Progenitor cell of endocrine pancreas (in vitro differentiated cells): ENCODE data around the gene CORO2B. TPM values are rescaled to one million over a fixed set of nuclear protein-coding genes. Genes with fewer than 3 reads are reported as not detected.
A peak's percentile ranks its signal among the peaks of the same experiment; 100 is the strongest.

Experiments
- DNase-seq: peaks from one replicate; pipeline ENCODE4 v3.0.0; 2021; ENCODE audit warnings: low spot score; ENCODE audit not compliant: unreplicated experiment
- H3K27ac Mint-ChIP-seq: 2 replicates; pipeline ENCODE4 v1.8.0; 2021; ENCODE audit warnings: mild to moderate bottlenecking, moderate library complexity, mixed read lengths
- H3K27me3 Mint-ChIP-seq: 2 replicates; pipeline ENCODE4 v1.8.0; 2021; ENCODE audit warnings: mixed read lengths
- H3K36me3 Mint-ChIP-seq: 2 replicates; pipeline ENCODE4 v1.8.0; 2022; ENCODE audit warnings: mixed read lengths; ENCODE audit not compliant: insufficient read depth
- H3K4me1 Mint-ChIP-seq: 2 replicates; pipeline ENCODE4 v1.8.0; 2021; ENCODE audit warnings: low read depth, mixed read lengths
- H3K4me3 Mint-ChIP-seq: 2 replicates; pipeline ENCODE4 v1.8.0; 2021; ENCODE audit warnings: low read depth, mild to moderate bottlenecking, moderate library complexity, mixed read lengths
- H3K9me3 Mint-ChIP-seq: 2 replicates; pipeline ENCODE4 v1.8.0; 2021; ENCODE audit warnings: low read depth, mixed read lengths
- total RNA-seq: library from RNA; stranded (reverse); gene quantifications from 2 replicates; pipeline ENCODE4 v1.2.1, GENCODE V29; 2021
- TF ChIP-seq, protein P1 (sequence below): fragments of 200-600 bp; sonication (generic); IDR thresholded peaks from one replicate; pipeline ENCODE4 v1.5.0; 2021; ENCODE audit warnings: antibody characterized with exemption, mild to moderate bottlenecking; ENCODE audit not compliant: unreplicated experiment

The CORO2B gene
- total RNA-seq, 1 donor from 2014 or later, result 1.5 TPM

DNA sequence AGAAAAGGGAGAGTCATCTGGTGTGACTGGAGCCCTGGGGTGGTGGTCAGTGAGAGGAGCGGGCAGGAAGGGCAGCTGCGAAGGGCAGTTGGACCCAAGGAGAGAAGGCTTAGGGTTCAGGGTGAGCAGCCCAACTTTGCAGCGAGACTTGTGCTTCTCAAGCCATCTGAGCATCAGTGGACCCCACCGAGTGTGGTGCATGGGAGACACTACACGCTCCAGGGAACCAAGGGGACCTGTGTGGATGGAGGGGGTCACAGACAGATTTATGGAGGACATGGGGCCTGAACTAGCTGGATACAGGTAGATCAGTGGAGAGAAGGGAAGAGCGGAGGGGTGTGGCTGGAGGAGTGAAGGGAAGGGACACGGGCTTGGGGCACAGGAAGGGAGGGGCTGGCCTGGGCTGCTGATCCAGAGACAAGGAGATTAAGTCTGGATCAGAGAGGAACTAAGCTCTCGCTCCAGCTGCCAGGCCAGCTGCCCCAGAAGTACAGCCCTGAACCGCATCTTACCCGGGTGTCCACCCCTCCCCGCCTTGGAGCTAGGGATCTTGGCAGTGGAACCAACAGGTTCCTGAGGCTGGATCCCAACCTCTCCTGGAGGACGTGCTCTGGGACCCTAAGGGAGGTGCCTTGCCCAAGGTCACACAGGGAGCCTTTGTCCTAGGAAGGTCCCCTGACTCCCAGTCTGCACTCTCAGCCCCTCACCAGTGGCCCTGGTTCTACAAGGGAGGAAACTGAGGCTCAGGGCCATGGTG, 120.5 kb downstream of the CORO2B start:
- Mint-ChIP-seq H3K27me3 (peaks cover 40% of the 10 kb centered on the region), H3K4me3 (no peak overlapping the region), H3K9me3 (no peaks in the 10 kb centered on the region), H3K4me1 (peaks cover 2% of the 10 kb centered on the region), H3K27ac (no peak overlapping the region), H3K36me3 (no peaks in the 10 kb centered on the region)
- TF ChIP-seq, protein P1, sequence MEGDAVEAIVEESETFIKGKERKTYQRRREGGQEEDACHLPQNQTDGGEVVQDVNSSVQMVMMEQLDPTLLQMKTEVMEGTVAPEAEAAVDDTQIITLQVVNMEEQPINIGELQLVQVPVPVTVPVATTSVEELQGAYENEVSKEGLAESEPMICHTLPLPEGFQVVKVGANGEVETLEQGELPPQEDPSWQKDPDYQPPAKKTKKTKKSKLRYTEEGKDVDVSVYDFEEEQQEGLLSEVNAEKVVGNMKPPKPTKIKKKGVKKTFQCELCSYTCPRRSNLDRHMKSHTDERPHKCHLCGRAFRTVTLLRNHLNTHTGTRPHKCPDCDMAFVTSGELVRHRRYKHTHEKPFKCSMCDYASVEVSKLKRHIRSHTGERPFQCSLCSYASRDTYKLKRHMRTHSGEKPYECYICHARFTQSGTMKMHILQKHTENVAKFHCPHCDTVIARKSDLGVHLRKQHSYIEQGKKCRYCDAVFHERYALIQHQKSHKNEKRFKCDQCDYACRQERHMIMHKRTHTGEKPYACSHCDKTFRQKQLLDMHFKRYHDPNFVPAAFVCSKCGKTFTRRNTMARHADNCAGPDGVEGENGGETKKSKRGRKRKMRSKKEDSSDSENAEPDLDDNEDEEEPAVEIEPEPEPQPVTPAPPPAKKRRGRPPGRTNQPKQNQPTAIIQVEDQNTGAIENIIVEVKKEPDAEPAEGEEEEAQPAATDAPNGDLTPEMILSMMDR, result no peak
- no peak for DNase-seq

DNA sequence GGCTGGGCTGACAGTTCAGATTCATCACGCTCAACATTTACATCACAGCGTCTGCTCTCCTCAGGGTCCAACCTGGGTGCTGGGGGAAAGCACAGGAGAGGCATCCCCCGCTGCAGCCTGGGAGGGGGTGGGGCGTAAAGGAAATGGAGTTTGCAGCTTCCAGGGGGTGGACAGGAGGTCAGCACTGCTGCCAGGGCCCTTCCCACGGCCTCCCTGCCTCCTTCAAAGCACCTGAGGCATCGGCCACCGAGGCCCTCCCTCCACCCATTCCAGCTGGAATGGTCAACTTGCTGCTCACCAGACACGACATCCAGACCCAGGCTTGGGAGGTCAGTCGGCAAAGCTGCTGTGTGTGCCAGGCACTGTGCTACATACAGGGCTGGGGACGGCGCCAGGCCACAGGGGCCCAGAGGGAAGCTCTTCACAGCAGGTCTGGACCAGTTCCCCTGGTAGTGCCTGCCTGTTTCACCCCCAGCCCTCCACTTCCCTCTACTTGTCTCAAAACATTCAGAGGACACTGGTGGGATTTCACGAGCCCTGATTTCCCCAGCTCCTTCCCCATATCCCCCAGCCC, 121.2 kb downstream of the CORO2B start:
- Mint-ChIP-seq H3K4me3 (no peak overlapping the region), H3K27me3 (peaks cover 40% of the 10 kb centered on the region), H3K36me3 (no peaks in the 10 kb centered on the region), H3K9me3 (no peaks in the 10 kb centered on the region), H3K4me1 (peaks cover 4% of the 10 kb centered on the region), H3K27ac (peak overlapping the region; percentile 23)
- DNase-seq, result no peak
- TF ChIP-seq, protein P1, result no peak

DNA sequence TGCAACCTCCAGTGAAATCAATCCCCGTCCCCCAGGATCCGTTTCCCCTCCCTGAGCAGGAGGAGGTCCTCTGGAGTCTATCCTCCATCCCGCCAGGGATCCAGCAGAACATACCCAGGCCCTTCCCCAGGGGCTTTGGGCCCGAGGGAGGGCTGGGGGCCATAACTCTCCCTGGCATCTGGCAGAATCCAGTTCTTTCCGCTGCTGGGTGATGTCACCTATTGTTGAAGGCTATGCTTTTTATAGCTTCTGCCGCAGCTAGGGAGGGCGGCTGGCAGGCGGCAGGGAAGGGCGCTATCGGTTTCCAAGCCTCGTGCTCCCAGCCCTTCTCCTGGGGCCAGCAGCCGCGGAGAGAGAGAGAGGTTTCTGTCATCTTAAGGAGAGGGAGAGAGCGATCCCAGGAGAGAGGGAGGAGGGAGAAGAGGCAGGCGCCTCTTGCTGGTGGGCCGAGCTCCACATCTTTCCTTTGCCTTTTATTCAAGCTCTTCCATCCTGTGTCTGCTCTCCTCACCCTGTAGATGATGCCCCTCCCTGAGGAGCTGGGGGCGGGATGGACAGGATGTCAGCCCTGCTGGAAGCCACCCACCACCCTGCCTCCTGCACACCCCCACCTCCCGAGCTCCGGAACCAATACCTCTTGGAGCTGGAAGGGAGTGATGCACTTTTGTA, 121.8 kb downstream of the CORO2B start:
- TF ChIP-seq, protein P1, result no peak
- Mint-ChIP-seq H3K4me1 (peaks cover 4% of the 10 kb centered on the region), H3K4me3 (no peak overlapping the region), H3K9me3 (no peaks in the 10 kb centered on the region), H3K27me3 (peaks cover 35% of the 10 kb centered on the region), H3K36me3 (no peaks in the 10 kb centered on the region), H3K27ac (peak overlapping the region; percentile 23)
- DNase-seq, result no peak

- Mint-ChIP-seq H3K27me3 (peaks cover 37% of the 10 kb centered on the region), H3K4me1 (peaks cover 4% of the 10 kb centered on the region), H3K9me3 (no peaks in the 10 kb centered on the region), H3K36me3 (no peaks in the 10 kb centered on the region), H3K4me3 (no peak overlapping the region), H3K27ac (no peak overlapping the region)
- TF ChIP-seq, protein P1, result no peak
- no peak for DNase-seq
Observed at GRCh38 chr15:68701886-68702285, 123.1 kb downstream of the CORO2B start.

- no peak for DNase-seq
- TF ChIP-seq, protein P1, result no peak
- Mint-ChIP-seq H3K27me3 (peaks cover 25% of the 10 kb centered on the region), H3K4me1 (peaks cover 2% of the 10 kb centered on the region), H3K4me3 (no peak overlapping the region), H3K27ac (no peak overlapping the region), H3K9me3 (no peaks in the 10 kb centered on the region), H3K36me3 (no peaks in the 10 kb centered on the region)
Observed at GRCh38 chr15:68704496-68705021, 125.8 kb downstream of the CORO2B start.
